ENCODE results near the gene MAP4K3.

- TF ChIP-seq POLR2A (IDR thresholded peaks at IDR 0.05) = no peak
- TF ChIP-seq, protein P1, sequence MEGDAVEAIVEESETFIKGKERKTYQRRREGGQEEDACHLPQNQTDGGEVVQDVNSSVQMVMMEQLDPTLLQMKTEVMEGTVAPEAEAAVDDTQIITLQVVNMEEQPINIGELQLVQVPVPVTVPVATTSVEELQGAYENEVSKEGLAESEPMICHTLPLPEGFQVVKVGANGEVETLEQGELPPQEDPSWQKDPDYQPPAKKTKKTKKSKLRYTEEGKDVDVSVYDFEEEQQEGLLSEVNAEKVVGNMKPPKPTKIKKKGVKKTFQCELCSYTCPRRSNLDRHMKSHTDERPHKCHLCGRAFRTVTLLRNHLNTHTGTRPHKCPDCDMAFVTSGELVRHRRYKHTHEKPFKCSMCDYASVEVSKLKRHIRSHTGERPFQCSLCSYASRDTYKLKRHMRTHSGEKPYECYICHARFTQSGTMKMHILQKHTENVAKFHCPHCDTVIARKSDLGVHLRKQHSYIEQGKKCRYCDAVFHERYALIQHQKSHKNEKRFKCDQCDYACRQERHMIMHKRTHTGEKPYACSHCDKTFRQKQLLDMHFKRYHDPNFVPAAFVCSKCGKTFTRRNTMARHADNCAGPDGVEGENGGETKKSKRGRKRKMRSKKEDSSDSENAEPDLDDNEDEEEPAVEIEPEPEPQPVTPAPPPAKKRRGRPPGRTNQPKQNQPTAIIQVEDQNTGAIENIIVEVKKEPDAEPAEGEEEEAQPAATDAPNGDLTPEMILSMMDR (IDR thresholded peaks at IDR 0.05) = no peak
- TF ChIP-seq POLR2AphosphoS5 (IDR thresholded peaks at IDR 0.05) = no peak
- TF ChIP-seq EP300 (IDR thresholded peaks at IDR 0.05) = no peak
Measured at GRCh38 chr2:39416140-39416539, 20.9 kb downstream of the MAP4K3 start.
